Peyer's patch (tissue), 4 donors: ENCODE data around the gene CDC42BPA.

Experiments used
- POLR2A ChIP-seq, 2 donors: fragments of 450-650 bp; IDR thresholded peaks; one replicate each; pipeline ENCODE4 v1.5.1; 2017; ENCODE audit warnings: antibody characterized with exemption in 2 of 2, mild to moderate bottlenecking in 2 of 2, moderate library complexity in 2 of 2
- TF ChIP-seq, protein P1 (sequence below), 6 experiments: fragments of 450-650 bp in 4 of 6; fragments of 200-600 bp in 2 of 6; sonication (generic) in 1 of 6; IDR thresholded peaks; one replicate each; pipeline ENCODE4 v1.5.1; 2017 to 2019; ENCODE audit warnings: antibody characterized with exemption in 6 of 6, mild to moderate bottlenecking in 3 of 6, moderate library complexity in 1 of 6

DNA sequence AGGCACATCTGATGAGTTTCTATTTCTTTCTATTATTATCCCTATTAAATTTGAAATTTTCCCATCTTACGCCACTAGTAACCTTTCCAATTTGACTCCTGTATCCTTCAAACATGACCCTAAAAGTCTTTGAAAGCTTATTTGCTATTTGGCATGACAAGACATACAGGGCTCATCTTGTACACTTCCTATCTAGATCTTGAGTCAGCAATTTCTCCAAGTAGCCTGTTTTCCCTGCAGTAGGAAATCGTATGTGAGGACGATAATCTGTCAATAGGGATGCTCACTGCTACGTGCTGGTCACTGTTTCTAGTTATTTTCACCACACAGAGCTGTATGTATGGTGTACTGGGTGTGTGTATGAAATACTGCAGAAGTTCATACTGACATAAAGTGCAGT, 142.7 kb downstream of the CDC42BPA start:
- no peak for TF ChIP-seq POLR2A (IDR thresholded peaks at IDR 0.05)
- TF ChIP-seq, protein P1, sequence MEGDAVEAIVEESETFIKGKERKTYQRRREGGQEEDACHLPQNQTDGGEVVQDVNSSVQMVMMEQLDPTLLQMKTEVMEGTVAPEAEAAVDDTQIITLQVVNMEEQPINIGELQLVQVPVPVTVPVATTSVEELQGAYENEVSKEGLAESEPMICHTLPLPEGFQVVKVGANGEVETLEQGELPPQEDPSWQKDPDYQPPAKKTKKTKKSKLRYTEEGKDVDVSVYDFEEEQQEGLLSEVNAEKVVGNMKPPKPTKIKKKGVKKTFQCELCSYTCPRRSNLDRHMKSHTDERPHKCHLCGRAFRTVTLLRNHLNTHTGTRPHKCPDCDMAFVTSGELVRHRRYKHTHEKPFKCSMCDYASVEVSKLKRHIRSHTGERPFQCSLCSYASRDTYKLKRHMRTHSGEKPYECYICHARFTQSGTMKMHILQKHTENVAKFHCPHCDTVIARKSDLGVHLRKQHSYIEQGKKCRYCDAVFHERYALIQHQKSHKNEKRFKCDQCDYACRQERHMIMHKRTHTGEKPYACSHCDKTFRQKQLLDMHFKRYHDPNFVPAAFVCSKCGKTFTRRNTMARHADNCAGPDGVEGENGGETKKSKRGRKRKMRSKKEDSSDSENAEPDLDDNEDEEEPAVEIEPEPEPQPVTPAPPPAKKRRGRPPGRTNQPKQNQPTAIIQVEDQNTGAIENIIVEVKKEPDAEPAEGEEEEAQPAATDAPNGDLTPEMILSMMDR (IDR thresholded peaks at IDR 0.05): no peak
